Transverse colon (tissue), 4 donors: ENCODE results near the gene ZNF273. TPM values are rescaled to one million over a fixed set of nuclear protein-coding genes. Genes with fewer than 3 reads are reported as not detected.
"Not testable (repeated sequence)": the region's sequence is repeated elsewhere in the genome, so short reads cannot be mapped to it uniquely, and the experiment has no call there.

Experiments used
- DNase-seq: peaks from one replicate; pipeline ENCODE4 v3.0.0-alpha.2; 2019
- H3K27ac ChIP-seq, 4 donors: fragments of 200-600 bp; sonication (generic); 2 replicates each; pipeline ENCODE4 v1.5.1; 2016 to 2018; ENCODE audit warnings: inconsistent platforms in 4 of 4
- H3K27me3 ChIP-seq: fragments of 200-600 bp; sonication (generic); 2 replicates; pipeline ENCODE4 v1.5.1; 2017; ENCODE audit warnings: inconsistent platforms
- H3K36me3 ChIP-seq, 4 donors: fragments of 200-600 bp; sonication (generic); 2 replicates each; pipeline ENCODE4 v1.5.1; 2017 to 2019; ENCODE audit warnings: inconsistent platforms in 4 of 4
- H3K4me1 ChIP-seq, 4 donors: fragments of 200-600 bp; sonication (generic); 2 replicates each; pipeline ENCODE4 v1.5.1; 2017 to 2020; ENCODE audit warnings: inconsistent platforms in 4 of 4
- H3K4me3 ChIP-seq, 4 donors: fragments of 200-600 bp; sonication (generic); 1 replicate in 1 of 4; 2 replicates in 3 of 4; pipeline versions ENCODE4 v1.5.1 to v1.6.1; 2017 to 2019; ENCODE audit warnings: inconsistent platforms in 4 of 4
- H3K9me3 ChIP-seq, 2 donors: fragments of 200-600 bp; sonication (generic); 2 replicates each; pipeline ENCODE4 v1.5.1; 2017 to 2019; ENCODE audit warnings: inconsistent platforms in 2 of 2
- CTCF ChIP-seq, 5 experiments: fragments of 200-600 bp in 3 of 5; fragments of 450-650 bp in 2 of 5; sonication (generic) in 3 of 5; IDR thresholded peaks; 1 replicate in 2 of 5; 2 replicates in 3 of 5; pipeline ENCODE4 v1.5.1; 2016 to 2017; ENCODE audit warnings: antibody characterized with exemption in 5 of 5, inconsistent platforms in 3 of 5, mild to moderate bottlenecking in 2 of 5, moderate library complexity in 1 of 5
- EP300 ChIP-seq: sonication (generic); formaldehyde crosslinking; IDR thresholded peaks from one replicate; pipeline ENCODE4 v1.6.1; 2017; ENCODE audit warnings: antibody characterized with exemption, low read depth
- POLR2A ChIP-seq: fragments of 450-650 bp; IDR thresholded peaks from one replicate; pipeline ENCODE4 v1.6.1; 2016; ENCODE audit warnings: antibody characterized with exemption, mild to moderate bottlenecking, moderate library complexity
- POLR2AphosphoS5 ChIP-seq, 3 donors: sonication (generic); formaldehyde crosslinking; IDR thresholded peaks; one replicate each; pipeline ENCODE4 v1.6.1; 2016; ENCODE audit warnings: antibody characterized with exemption in 3 of 3
- WGBS, 2 donors: methylation state at CpG; one replicate each; pipeline ENCODE4 v1.1.5; 2018; ENCODE audit warnings: low coverage in 1 of 2; 5-methylcytosine and 5-hydroxymethylcytosine counted together
- in situ Hi-C, 4 donors: fragments of 200-750 bp; cut with MboI; loops; one replicate each; pipeline versions ENCODE4 v1.15.0 to v1.15.1; 2017; ENCODE audit warnings: low sequenced_read_pairs in 3 of 4, low pct_ligation_motif_present in 1 of 4, low pct_unique_long_range_greater_than_20kb in 1 of 4
- intact Hi-C: fragments of 100-400 bp; cut with DNase I; formaldehyde crosslinking; loops from one replicate; pipeline ENCODE4 v1.15.1; 2023; ENCODE audit warnings: low total_unique reads
- total RNA-seq, 4 donors: library from RNA; depleted of rRNA; stranded (reverse); fragments of >200 nt; gene quantifications; one replicate each; pipeline ENCODE4 v1.1.0, GENCODE V29; 2016

The ZNF273 gene
- total RNA-seq, 4 donors from 2014 or later, result 4.1 to 14.9 (median 5.7) TPM

DNA sequence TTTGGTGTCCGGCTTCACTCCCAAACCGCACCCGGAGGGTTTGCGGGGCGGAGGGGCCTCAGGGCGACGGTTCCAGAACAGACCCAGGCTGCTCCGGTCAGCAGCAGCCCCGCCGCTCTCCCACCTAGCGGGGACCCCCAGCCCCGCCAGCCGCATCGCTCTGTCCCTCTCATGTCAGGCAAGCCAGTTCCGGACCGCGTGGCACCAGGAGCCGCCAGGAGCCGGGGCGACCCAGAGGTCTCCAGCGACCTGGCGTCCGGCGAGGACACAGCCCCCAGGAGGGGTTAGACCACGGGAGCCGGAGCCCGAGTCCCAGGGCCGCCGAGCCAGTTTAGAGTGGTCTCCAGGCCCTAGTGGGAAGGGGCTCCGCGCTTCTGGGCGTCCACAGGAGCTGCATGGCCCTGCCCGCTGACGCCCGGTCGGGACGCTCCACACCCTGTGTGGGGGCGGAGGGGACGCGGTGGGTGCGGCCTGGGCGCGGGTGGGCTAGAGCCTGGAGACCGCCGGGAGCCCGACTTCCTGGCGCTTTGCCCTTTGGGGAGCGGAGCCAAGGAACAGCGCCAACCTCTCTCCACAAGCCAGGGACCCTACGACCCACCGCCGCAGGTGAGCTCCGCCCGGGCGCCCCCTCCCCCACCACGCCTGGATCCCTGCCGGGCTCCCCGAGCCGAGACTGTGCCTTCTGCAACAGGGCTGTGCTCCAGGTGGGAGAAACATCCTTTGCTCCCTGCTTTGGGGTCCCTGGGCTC, 44.4 kb downstream of the ZNF273 start:
- Histone ChIP-seq H3K9me3 (no peaks in the 10 kb centered on the region), H3K4me3 (peak overlapping the region in 3 of 4 donors; percentile 2 to 38 (median 21)), H3K4me1 (peaks cover 8 to 10% (median 9%) of the 10 kb centered on the region in 4 donors), H3K27me3 (peaks cover 42% of the 10 kb centered on the region), H3K27ac (no peak overlapping the region), H3K36me3 (no peaks in the 10 kb centered on the region)
- TF ChIP-seq EP300 (no peak), CTCF (IDR thresholded peaks at IDR 0.05) (no peak), POLR2AphosphoS5 (IDR thresholded peaks at IDR 0.05) (no peak), POLR2A (no peak)
- intact Hi-C loops, result no loop called here
- no peak for DNase-seq
- 10% methylated on average over 35 of the region's 59 CpGs; no CpG with 5 or more reads in 1 of the 2 donors for WGBS, 2 donors
- in situ Hi-C loops, result no loop called here

- H3K4me3 ChIP-seq, H3K4me1 ChIP-seq, in situ Hi-C loops, H3K9me3 ChIP-seq, H3K36me3 ChIP-seq, DNase-seq, intact Hi-C loops, H3K27ac ChIP-seq: not testable (repeated sequence)
- WGBS, 2 donors, result 97 to 100% methylated on average over 1 of the region's 1 CpG
- H3K27me3 ChIP-seq, result peaks cover 42% of the 10 kb centered on the region
Measured at GRCh38 chr7:64948774-64949173, 45.7 kb downstream of the ZNF273 start.

DNA sequence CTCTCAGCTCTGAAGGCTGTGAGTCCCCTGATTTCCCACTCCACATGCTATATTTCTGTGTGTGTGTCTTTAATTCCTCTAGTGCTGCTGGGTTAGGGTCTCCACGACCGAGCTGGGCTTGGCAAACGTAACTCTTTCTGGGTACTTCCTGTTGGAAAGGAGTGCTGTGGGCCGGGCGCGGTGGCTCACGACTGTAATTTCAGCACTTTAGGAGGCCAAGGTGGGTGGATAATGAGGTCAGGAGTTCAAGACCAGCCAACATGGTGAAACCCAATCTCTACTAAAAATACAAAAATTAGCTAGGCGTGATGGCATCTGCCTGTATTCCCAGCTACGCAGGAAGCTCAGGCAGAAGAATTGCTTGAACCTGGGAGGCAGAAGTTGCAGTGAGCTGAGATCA, 47.6 kb downstream of the ZNF273 start:
- H3K27ac ChIP-seq, H3K9me3 ChIP-seq, H3K4me1 ChIP-seq, DNase-seq, H3K4me3 ChIP-seq, H3K36me3 ChIP-seq, intact Hi-C loops: not testable (repeated sequence)
- in situ Hi-C loops, result loop anchor here in 3 of 4 donors (10.0 to 25.0 kb wide), 3 partner anchors 262 to 362 kb away; no protein-coding TSS in a partner anchor
- 40 to 50% methylated on average over 1 to 9 of the region's 9 CpGs for WGBS, 2 donors
- H3K27me3 ChIP-seq, result peaks cover 32% of the 10 kb centered on the region

GRCh38 chr7:64951250-64951848, 48.3 kb downstream of the ZNF273 start:
- DNase-seq, result no peak
- in situ Hi-C loops, result loop anchor here in 3 of 4 donors (10.0 to 25.0 kb wide), 3 partner anchors 261 to 361 kb away; no protein-coding TSS in a partner anchor
- Histone ChIP-seq H3K9me3 (no peaks in the 10 kb centered on the region), H3K27ac (no peak overlapping the region), H3K4me1 (peaks cover 8 to 10% (median 9%) of the 10 kb centered on the region in 4 donors), H3K4me3 (no peak overlapping the region), H3K36me3 (no peaks in the 10 kb centered on the region), H3K27me3 (peaks cover 25% of the 10 kb centered on the region)
- WGBS, 2 donors, result 0 to 9% methylated on average over 1 of the region's 1 CpG
- no peak for TF ChIP-seq POLR2AphosphoS5 (IDR thresholded peaks at IDR 0.05)
- peak; percentile 73 to 83 (median 80) for TF ChIP-seq CTCF (IDR thresholded peaks at IDR 0.05)
- TF ChIP-seq POLR2A, result no peak
- intact Hi-C loops, result no loop called here

- in situ Hi-C loops, result loop anchor here in 3 of 4 donors (10.0 to 25.0 kb wide), 3 partner anchors 253 to 353 kb away; no protein-coding TSS in a partner anchor
- WGBS, 2 donors, result 87% methylated on average over 3 of the region's 3 CpGs; no CpG with 5 or more reads in 1 of the 2 donors
- TF ChIP-seq EP300, result no peak
- no peak for TF ChIP-seq POLR2A
- TF ChIP-seq POLR2AphosphoS5 (IDR thresholded peaks at IDR 0.05), result no peak
- no peak for TF ChIP-seq CTCF (IDR thresholded peaks at IDR 0.05)
- intact Hi-C loops, result no loop called here
- H3K36me3 ChIP-seq, result no peaks in the 10 kb centered on the region
- H3K27me3 ChIP-seq, result no peaks in the 10 kb centered on the region
- DNase-seq, result no peak
- no peak overlapping the region for H3K4me3 ChIP-seq
- no peak overlapping the region for H3K27ac ChIP-seq
- H3K4me1 ChIP-seq, result no peaks in the 10 kb centered on the region
- H3K9me3 ChIP-seq, result peaks cover 0 to 6% of the 10 kb centered on the region in 2 donors
Measured at GRCh38 chr7:64959072-64959747, 56.1 kb downstream of the ZNF273 start.
